NCI-H510A treated with DMSO at 0.1 percent for 48 hours (cell line): ENCODE results near the gene LINC01488.

Experiments
- DNase-seq: peaks from one replicate; lab custom pipeline; 2025; lab: John Stamatoyannopoulos, UW

The LINC01488 gene

GRCh38 chr11:69463995-69464960, 17.2 kb upstream of the LINC01488 start:
- DNase-seq: no peak

GRCh38 chr11:69465236-69466000, 16.0 kb upstream of the LINC01488 start:
- no peak for DNase-seq

GRCh38 chr11:69466039-69466438, 15.4 kb upstream of the LINC01488 start:
- DNase-seq: no peak

- no peak for DNase-seq
These were observed 14.3 kb upstream of the LINC01488 start for GRCh38 chr11:69467196-69467595.

GRCh38 chr11:69467646-69468045, 13.8 kb upstream of the LINC01488 start:
- no peak for DNase-seq

GRCh38 chr11:69468221-69468620, 13.2 kb upstream of the LINC01488 start:
- no peak for DNase-seq

GRCh38 chr11:69468911-69469885, 12.3 kb upstream of the LINC01488 start:
- no peak for DNase-seq

- no peak for DNase-seq
These were observed 11.2 kb upstream of the LINC01488 start for GRCh38 chr11:69470301-69470700.

GRCh38 chr11:69470793-69471728, 10.4 kb upstream of the LINC01488 start:
- no peak for DNase-seq

- no peak for DNase-seq
These were observed 9.5 kb upstream of the LINC01488 start for GRCh38 chr11:69471729-69472540.

GRCh38 chr11:69472541-69473275, 8.8 kb upstream of the LINC01488 start:
- DNase-seq: no peak

GRCh38 chr11:69473276-69473845, 8.1 kb upstream of the LINC01488 start:
- no peak for DNase-seq

- DNase-seq: no peak
These were observed 6.7 kb upstream of the LINC01488 start for GRCh38 chr11:69474736-69475135.

GRCh38 chr11:69475141-69475865, 6.2 kb upstream of the LINC01488 start:
- no peak for DNase-seq

GRCh38 chr11:69475866-69476471, 5.5 kb upstream of the LINC01488 start:
- DNase-seq: no peak

GRCh38 chr11:69476509-69476961, 4.9 kb upstream of the LINC01488 start:
- no peak for DNase-seq

- no peak for DNase-seq
These were observed 4.4 kb upstream of the LINC01488 start for GRCh38 chr11:69477086-69477485.
